HG02938 (cell line): ENCODE data around the gene CLDN4.
"Not testable (repeated sequence)": the region's sequence is repeated elsewhere in the genome, so short reads cannot be mapped to it uniquely, and the experiment has no call there.

ENCODE experiments used
- ATAC-seq: cut with Tn5 transposase; IDR thresholded peaks from one replicate; pipeline ENCODE4 v1.9.1; 2021; ENCODE audit warnings: mild to moderate bottlenecking, moderate library complexity; ENCODE audit not compliant: unreplicated experiment

Gene CLDN4

DNA sequence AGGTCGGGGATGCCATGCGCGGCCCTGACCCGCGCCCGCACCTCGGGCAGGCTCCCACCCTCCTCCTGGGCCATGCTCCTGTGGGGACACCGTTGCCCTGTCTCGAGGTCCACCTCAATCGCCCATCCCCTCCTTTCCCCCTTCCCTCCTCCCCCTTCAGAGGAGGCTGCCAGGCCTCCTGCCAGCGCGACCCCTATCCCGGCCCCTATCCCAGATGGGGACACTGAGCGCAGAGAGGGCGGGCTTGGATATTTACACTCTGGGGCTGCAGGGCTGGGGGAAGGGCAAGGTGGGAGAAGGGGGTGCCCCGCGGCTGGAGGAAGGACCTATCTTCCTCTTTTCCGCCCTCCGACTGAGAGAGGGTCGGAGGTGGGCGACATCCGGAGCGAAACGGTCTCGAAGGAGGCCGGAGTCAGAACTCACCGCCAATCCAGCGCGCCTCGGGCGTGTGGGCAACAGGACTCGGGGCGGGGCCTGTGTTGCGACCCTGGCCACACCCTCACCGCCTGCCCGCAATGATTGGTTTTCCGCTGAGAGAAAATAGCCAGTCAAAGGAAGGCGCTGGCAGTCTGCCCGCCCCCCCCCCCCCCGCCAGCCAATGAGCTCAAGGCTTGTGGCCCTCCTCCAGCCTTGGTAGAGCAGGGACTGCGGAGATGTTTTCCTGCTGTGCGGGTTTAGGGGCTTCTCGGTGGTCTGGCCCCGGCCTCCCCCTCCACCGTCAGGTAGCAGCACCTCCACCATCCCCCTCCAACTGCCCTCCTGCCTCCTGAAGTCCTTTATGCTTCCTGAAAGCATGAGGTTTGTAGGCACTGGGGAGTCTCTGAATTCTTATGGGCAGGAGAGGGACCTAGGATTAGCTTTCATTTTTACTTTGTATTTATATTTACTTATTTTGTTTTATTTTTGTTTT is 11.5 kb downstream of the CLDN4 start, which contains the start of gene METTL27:
METTL27 (minus strand) TSS at position 450 of the 910 bp plus-strand sequence; CDS start at position 74, 376 bp downstream.
- peak; percentile 92 for ATAC-seq

DNA sequence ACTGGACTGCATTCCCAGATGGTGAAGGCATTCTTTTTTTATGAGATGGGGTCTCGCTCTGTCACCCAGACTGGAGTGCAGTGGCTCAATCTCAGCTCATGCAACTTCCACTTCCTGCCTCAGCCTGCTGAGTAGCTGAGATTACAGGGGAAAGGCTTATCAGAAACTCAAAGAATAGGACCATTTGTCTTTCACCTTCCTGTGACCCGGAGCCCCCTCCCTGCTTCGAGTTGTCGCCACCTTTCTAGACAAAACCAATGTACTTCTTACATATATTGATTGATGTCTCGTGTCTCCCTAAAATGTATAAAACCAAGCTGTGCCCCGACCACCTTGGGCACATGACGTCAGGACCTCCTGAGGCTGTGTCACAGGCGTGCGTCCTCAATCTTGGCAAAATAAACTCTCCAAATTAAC is 13.3 kb downstream of the CLDN4 start:
- no peak for ATAC-seq

DNA sequence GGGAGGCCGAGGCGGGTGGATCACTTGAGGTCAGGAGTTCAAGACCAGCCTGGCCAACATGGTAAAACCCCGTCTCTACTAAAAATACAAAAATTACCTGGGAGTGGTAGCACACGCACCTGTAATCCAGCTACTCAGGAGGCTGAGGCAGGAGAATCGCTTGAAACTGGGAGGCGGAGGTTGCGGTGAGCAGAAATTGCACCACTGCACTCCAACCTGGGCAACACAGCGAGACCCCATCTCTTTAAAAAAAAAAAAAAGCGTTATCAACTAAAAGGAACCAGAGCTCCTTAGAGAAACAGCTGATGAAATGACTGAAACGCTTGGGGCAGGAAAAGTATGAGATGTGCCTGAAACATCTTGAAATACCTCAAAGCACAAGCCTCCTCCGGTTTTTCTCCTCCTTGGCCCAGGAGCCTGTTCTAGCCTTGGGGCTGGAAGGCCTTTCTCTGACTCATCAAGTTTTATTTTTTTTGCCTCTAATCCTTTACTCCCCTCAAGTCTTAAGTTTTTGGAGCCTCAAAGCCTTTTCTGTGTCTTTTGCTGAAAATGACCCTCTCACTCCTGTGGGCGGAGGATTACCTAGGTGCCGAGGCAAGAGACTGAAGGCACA is 14.2 kb downstream of the CLDN4 start:
- ATAC-seq: no peak

DNA sequence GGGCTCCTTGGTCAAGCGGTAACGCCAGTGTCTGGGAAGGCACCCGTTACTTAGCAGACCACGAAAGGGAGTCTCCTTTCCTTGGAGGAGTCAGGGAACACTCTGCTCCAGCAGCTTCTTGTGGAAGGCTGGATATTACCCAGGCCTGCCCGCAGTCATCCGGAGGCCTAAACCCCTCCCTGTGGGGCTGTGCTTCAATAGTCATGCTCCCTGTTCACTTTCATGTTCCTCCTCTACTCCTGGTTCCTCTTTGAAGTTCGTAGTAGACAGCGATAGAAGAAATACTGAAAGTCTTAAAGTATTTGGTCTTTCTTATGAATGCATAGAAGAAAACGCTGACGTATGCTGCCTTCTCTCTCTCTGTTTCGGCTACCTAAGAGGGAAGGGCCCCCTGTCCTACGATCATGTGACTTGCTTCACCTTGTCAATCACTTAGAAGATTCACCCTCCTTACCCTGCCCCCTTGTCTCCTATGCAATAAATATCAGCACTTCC is 15.0 kb downstream of the CLDN4 start:
- not testable (repeated sequence) for ATAC-seq

DNA sequence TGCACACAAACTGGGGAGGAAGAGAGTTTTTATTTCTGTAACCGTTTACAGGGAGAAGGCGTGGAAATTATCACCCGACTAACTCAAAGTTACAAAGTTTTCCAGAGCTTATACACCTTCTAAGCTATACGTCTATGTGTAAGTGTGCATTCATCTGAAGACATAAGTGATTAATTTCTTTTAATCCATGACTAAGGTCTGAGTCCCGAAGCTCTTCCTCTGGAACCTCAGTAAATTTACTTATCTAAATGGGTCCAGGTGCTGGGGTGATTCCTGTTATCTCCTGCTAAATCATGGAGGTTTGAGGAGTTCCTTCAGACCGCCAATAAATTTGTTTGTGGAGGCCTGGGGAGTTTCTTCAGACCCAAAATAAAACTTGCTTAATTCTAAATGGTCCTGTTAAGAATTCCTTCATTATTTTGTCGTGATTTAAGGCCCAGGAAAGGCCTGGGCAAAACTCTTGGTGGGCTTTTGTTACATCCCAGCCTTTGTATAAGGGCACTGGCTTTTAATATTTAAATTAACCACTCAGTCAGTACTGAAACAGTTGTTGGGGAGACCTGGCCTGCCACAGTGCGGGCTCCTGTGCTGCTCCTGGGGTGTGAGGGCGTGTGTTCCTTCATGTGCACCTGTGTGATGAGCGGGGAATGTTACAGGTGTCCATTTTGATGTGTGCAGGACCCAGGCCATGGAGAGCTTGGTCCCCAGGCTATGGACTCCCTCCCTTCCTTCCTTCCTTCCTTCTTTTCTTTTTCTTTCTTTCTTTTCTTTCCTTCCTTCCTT is 17.3 kb downstream of the CLDN4 start:
- ATAC-seq: no peak

DNA sequence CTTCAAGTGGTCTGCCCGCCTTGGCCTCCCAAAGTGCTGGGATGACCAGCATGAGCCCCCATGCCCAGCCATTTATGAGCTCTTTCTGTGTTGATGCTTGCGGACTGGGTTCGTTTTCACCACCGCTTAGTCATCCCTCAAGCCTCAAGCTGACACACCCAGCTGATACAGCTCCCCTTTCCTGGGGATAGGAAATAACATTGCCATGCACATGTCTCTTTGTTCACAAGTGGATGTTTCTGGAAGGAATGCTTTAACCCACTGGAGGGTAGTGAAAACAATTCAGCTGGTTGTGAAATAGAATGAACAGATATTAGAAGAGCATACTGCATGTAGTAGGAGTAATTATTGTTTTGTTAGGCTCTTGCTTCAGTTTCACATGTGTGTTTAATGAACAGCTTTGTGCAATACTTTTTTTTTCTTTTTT is 20.0 kb downstream of the CLDN4 start:
- no peak for ATAC-seq

DNA sequence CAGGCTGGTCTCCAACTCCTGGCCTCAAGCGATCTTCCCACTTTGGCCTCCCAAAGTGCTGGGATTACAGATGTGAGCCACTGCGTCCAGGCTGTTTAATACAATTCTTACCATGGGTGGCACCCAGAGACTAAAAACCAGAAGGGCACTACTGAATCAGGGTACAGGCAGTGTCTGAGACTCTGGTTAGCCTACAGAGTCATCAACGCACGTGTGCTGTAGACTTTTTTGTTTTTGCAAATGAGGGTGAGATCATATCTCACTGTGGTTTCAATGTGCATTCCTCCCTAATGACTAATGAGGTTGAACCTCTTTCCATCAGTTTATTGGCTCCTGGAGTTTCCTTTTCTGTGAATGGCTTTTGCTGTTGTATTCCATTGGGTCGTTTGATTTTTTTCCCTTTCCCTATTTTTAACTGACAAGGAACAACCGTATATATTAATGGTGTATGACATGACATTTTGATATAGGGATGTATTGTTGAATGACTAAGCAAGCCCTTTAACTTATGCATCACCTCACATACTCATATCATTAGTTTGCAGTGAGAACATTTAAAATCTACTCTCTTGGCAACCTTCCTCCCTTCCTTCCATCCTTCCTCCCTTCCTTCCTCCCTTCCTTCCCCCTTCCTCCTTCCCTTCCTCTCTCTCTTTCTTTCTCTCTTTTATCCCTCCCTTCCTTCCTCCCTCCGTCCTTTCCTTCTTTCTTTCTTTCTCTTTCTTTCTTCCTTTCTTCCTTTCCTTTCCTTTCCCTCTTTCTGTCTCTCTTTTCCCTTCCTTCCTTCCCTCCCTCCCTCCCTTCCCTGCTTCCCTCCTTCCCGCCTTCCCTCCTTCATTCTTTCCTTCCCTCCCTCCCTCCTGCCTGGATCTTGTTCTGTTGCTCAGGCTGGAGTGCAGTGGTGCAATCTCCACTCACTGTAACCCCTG is 20.9 kb downstream of the CLDN4 start:
- ATAC-seq: peak; percentile 73

DNA sequence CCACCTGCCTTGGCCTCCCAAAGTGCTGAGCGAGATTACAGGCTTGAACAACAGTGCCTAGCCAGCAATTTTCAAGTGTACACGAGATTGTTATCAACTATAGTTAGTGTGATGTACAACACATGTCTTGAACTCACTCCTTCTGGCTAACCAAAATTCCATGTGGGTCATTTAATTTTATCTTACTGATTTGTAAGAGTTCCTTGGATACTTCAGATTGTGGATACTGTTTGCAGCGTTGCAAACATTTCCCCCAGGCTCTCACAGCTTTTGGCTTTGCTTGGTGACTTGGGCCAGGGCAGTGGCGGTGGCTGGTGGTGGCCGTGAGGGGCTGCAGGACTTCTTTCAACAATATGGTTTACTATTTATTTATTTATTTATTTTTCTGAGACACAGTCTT is 21.7 kb downstream of the CLDN4 start:
- ATAC-seq: no peak

DNA sequence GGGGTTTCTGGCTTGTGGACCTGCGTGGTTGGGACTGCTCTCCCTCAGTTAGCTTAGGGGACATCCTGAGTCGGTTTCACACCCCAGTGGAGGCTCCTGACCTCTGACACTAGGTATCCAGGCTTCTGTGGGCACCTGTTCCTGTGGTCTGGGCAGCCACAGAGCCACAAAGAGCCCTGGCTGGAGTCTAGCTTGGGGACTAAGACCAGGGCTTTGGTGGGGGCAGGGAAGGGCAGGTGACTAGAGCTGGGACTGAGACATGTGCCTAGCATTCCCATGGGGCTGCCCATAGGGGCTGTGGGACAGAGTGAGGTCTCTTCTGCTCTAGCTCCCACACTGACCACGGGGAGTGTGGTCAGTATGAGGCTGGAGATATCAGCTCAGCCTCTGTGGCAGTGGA is 26.1 kb downstream of the CLDN4 start:
- ATAC-seq: no peak

DNA sequence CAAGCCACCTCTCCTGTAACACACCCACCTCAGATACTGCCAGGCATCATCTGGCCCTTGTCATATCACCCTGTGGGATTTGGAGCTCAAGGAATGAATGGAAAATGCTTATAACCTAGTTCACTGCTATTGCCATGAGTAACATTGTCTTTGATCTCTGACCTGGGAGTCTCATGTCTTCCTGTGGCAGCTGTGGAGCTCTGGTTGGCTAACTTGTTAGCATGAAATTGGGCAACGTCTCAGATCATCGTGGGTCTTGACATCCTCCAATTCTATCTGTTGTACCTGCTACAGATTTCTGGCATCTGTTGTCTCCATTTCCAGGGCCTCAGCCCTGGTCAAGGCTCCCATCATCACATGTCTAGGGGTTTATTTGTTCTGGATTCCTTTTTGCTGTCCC is 28.0 kb downstream of the CLDN4 start:
- ATAC-seq: no peak

DNA sequence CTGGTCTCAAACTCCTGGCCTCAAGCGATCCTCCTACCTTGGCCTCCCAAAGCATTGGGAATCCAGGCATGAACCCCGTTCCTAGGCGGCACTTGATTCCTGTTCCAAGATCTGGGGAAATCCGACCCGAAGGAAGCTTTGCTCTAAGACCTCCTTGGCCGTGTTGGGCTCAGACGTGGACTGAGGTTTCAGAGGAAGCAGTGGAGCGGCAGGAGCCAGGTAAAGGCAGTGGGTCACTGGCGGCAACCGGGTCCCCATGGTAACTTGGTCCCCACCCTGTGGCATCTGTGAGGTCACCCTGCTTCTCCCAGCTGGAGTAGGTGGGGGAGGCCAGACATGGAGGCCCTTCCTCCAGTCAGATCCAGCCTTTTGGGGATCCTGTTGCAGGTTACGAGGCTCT is 30.1 kb downstream of the CLDN4 start, which contains the start of gene TMEM270:
TMEM270 (plus strand) TSS at position 301 of the 400 bp plus-strand sequence; CDS start at position 337, 36 bp downstream.
- ATAC-seq: no peak

DNA sequence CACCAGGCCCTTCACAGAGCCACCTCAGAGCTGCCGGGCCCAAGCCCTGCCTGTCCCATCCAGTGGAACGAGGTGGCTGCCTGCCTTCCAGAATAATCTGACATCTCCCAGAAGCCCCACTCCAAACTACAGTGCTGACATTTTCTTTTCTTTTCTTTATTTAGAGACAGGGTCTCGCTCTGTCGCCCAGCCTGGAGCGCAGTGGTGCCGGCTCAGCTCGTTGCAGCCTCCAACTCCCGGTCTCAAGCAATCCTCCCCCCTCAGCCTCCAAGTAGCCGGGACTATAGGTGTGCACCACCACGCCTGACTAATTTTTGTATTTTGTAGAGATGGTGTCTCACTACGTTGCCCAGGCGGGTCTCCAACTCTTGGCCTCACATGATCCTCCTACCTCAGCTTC is 30.5 kb downstream of the CLDN4 start:
- ATAC-seq: no peak

DNA sequence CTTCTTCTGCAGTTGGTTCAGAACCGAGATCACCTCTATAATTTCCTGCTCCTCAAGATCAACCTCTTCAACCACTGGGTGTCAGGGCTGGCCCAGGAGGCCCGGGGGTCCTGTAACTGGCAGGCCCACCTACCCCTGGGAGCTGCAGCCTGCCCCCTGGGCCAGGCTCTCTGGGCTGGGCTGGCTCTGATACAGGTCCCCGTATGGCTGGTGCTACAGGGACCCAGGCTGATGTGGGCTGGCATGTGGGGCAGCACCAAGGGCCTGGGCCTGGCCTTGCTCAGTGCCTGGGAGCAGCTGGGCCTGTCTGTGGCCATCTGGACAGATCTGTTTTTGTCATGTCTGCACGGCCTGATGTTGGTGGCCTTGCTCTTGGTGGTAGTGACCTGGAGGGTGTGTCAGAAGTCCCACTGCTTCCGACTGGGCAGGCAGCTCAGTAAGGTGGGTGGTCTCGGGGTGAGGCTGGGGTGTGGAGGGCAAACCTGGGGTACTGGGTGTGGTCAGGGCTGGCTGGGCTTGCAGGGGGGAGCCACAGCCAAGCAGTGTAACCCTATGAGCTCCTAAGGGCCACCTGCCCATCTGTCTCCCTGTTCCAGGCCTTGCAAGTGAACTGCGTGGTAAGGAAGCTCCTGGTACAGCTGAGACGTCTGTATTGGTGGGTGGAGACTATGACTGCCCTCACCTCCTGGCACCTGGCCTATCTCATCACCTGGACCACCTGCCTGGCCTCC is 34.4 kb downstream of the CLDN4 start:
- ATAC-seq: no peak

DNA sequence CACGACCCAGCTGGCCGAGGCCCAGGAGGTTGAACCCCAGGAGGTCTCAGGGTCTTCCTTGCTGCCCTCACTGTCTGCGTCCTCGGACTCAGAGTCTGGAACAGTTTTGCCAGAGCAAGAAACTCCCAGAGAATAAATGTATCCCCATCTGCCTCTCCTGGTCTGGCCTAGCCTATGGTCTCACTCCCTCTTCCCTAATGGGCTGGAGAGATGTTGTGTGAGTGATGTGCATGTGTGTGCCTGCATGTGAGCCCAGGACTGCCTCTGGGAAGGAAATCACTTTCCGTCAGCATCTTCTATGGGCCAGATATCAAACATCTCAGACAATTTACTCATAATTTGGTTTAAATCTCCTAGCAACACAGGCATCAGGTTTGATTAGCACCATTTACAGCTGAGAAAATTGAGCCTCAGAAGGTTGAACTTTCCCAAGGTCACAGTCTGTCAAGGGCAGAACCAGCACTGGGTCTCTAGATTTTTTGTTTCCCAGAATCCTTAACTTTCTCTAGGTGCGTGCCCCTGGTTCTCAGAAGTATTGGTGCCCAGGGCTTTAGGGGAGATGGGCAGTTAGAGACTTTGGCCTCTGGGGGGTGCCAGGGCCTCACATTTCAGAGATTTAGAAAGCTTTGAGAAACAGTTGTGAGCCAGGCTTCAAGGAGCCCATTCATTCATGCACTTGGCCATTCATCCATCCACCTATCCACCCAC is 35.1 kb downstream of the CLDN4 start:
- ATAC-seq: no peak

DNA sequence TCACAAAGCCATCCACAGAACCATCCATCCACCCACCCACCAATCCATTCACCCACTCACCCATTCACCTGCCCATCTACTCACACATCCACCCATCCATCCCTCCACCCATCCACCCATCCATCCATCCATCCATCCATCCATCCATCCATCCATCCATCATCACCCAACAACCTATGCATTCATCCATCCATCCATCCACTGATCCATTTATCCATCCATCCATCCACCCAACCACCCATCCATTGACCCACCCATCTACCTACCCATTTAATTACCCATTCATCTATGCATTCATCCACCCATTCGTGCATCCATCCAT is 35.6 kb downstream of the CLDN4 start:
- ATAC-seq: no peak

DNA sequence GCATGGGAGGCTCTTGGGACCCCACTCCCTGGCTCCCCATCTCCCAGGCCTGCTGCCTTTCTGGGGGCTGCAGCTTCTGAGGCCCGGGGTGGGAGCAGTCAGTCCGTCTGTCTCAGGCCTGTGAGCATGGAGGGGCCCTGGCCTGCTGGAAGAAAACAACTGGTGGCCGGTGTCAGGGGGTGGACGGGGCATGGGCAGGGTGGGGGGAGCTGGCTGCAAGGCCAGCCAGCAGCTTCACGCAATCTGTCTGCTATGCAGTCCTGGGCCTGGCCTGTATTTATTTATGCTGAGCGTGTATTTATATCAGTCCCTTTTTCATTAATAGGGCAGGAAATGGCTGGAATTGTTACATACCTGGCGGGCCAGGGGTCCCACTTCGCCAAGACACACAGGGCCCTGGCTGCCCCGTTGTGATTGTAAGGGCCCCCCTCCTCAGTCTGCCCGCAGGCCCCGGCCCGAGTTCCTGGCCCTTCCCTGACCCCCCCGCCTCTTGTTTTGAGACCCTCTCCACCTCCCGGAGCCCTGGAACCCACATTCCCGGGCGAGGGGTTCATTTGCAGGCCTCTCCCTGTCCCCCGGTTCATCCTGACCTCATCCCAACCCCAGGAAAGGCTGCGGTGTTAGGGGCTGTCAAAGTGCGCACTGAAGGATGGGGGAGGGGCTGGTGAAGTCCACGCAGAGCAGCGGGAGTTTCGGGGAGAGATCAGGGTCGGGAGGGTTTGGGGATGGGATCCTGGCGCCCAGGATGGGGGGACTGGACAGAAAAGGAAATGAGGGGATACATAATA is 38.4 kb downstream of the CLDN4 start:
- ATAC-seq: no peak

DNA sequence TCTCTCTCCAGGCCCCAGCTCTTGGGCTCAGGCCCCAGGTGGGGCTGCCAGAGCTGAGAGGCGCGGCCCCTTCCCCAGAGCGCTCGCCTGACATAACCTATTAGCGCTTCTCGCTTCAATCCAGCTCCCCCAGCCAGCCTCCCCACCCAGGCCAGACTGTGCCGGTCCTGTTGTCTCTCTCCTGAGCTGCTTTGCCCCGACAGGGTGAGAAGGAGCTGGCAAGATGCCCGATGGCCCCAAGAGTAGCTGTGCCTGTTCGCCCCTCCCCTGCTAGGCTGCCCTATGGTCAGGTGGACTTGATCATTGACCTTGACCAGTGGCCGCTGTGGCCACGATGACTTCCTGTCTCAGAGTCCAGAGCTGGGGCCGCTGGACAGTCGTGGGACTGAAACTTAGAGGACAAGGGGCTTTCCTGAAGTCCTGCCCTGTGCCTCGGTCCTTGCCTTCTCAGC is 39.3 kb downstream of the CLDN4 start:
- no peak for ATAC-seq
